Measurements from ENCODE around the gene DPF3.

DPF3 gene

DNA sequence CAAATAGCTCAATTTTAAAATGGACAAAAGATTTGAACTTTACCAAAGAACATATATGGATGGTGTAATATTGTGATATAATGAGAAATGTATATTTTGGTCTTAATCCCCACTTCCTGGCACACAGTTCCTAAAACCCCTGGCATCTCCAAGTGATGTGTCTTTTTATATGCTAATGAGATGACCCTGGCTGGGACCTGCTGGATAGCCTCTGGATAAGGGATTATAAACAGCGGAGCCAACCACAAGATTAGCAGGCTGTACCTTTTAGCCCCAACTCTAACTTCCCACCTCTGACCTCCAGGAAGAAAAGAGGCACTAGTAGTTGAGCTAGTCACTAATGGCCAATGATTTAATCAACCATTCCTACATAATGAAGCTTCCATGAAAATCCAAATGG lies 130.0 kb downstream of the DPF3 start:
- DNase-seq (ENCODE audit: low read depth): no peak
- TF ChIP-seq, protein P1, sequence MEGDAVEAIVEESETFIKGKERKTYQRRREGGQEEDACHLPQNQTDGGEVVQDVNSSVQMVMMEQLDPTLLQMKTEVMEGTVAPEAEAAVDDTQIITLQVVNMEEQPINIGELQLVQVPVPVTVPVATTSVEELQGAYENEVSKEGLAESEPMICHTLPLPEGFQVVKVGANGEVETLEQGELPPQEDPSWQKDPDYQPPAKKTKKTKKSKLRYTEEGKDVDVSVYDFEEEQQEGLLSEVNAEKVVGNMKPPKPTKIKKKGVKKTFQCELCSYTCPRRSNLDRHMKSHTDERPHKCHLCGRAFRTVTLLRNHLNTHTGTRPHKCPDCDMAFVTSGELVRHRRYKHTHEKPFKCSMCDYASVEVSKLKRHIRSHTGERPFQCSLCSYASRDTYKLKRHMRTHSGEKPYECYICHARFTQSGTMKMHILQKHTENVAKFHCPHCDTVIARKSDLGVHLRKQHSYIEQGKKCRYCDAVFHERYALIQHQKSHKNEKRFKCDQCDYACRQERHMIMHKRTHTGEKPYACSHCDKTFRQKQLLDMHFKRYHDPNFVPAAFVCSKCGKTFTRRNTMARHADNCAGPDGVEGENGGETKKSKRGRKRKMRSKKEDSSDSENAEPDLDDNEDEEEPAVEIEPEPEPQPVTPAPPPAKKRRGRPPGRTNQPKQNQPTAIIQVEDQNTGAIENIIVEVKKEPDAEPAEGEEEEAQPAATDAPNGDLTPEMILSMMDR (conservative IDR thresholded peaks at IDR 0.05; ENCODE audit: low read depth, low read length): no peak

DNA sequence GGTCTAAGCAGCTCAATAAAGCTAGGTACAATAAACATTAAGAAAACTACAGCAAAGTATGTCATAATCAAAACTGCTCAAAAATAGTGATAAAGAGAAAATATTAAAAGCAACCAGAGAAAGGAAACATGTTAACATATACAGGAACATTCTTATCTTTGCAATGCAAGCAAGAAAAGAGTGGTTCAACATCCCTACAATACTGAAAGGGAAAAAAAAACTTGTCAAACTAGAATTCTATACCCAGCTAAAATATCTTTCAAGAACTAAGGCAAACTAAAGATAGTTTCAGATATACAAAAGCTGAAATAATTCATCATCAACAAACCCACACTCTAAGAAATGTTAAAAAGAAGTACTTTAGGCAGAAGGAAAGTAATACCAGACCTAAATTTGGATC lies 134.2 kb downstream of the DPF3 start:
- no peak for DNase-seq (ENCODE audit: low read depth)
- no peak overlapping the region for H3K4me3 ChIP-seq (ENCODE audit: low read length)
- TF ChIP-seq, protein P1 (conservative IDR thresholded peaks at IDR 0.05; ENCODE audit: low read depth, low read length): no peak

More for the DNA sequence above, 130.0 kb downstream of the DPF3 start:
- no peak overlapping the region for H3K4me3 ChIP-seq (ENCODE audit: low read length)

DNA sequence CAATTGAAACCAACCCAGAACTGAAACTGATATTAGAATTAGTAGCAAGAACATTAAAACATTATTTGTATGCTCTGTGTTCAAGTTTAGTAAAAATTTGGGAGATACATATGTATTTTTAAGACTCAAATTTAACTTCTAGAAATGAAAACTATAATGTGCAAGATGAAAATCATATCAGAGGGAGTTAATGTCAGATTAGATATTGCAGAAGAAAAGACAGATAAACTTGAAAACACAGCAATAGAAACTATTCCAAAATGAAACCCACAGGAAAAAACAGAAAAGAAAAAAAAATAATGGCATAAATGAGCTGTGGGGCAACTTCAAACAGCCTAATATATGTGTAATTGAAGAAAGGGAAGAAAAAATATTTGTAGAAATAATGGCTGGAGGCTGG lies 134.9 kb downstream of the DPF3 start:
- TF ChIP-seq, protein P1 (conservative IDR thresholded peaks at IDR 0.05; ENCODE audit: low read depth, low read length): no peak
- no peak overlapping the region for H3K4me3 ChIP-seq (ENCODE audit: low read length)
- DNase-seq (ENCODE audit: low read depth): no peak

DNA sequence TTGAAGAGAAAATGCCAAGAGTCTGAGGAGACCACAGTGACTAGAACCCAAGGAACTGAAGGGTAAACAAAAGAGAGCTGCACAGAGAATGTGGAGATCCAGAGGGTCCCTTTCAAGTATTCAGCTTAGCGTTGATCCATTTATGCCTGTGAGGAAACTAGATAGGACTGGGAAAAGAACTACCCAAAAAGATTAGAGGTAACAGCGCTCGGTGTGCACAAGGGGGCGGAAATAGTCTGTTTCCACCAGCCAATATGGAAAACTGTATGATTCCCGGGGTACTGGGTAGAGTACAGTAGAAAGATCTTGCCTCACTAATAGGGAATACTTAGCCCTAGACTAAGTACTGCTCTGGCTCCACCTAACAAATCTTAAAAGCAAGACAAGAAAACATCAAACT lies 135.5 kb downstream of the DPF3 start:
- no peak overlapping the region for H3K4me3 ChIP-seq (ENCODE audit: low read length)
- DNase-seq (ENCODE audit: low read depth): no peak
- TF ChIP-seq, protein P1 (conservative IDR thresholded peaks at IDR 0.05; ENCODE audit: low read depth, low read length): no peak

DNA sequence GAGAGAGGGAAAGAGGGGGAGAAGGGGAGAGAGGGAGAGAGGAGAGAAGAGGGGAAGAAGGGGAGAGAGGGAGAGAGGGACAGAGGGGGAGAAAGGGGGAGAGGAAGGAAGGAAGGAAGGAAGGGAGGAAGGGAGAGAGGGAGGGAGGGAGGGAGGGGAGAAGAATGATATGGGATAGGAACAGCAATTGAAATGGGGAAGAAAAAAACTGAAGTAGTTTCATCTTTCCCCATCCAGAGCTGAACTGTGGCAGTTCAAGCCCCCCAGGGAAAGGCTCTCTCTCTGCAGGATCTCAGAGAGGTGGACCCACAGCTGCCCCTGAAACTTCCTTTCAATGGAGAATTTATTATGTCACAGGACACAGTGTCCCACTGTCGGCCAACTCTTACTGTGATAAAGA lies 136.9 kb downstream of the DPF3 start:
- no peak for DNase-seq (ENCODE audit: low read depth)
- H3K4me3 ChIP-seq (ENCODE audit: low read length): no peak overlapping the region
- TF ChIP-seq, protein P1 (conservative IDR thresholded peaks at IDR 0.05; ENCODE audit: low read depth, low read length): no peak

DNA sequence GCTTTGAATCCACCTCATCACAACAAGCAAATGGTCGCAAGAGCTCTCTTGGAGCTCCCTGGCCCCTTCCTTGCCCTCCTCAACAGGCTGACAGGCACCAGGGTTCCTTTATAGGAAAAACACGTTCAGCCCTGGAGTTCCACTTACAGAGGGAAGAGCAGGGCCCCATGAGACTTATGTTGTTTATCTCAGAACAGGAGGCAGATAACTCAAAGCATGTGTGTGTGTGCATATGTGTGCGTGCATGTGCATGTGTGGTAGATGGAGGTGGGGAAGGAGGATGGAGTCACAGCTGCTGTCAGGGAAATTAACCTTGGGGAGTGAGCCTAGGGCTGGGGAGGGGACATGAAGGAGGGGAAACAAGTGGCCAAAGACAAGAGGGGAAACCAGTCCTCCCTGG lies 138.1 kb downstream of the DPF3 start:
- DNase-seq (ENCODE audit: low read depth): no peak
- TF ChIP-seq, protein P1 (conservative IDR thresholded peaks at IDR 0.05; ENCODE audit: low read depth, low read length): no peak
- H3K4me3 ChIP-seq (ENCODE audit: low read length): no peak overlapping the region

DNA sequence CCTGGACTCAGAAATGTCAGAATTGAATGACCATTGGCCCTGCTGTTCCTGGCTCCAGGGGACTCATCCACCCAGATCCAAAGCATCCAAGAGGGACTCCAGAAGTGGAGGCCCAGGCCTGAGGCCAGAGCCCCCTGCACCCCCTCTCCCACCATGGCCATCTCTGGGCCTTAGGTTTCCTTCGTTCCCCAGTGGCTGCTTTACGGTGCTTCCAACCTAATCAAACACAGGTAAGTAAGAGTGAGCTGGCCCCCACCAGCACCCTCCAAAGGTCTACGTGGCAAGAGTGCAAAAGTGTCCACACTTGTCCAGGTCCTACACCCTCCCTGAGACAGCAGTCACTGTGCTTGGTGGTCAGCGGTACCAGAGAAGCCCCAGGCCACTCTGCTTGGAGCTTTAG lies 139.0 kb downstream of the DPF3 start:
- no peak overlapping the region for H3K4me3 ChIP-seq (ENCODE audit: low read length)
- TF ChIP-seq, protein P1 (conservative IDR thresholded peaks at IDR 0.05; ENCODE audit: low read depth, low read length): no peak
- DNase-seq (ENCODE audit: low read depth): no peak
